Measurements from ENCODE around the gene GP1BB.

DNA sequence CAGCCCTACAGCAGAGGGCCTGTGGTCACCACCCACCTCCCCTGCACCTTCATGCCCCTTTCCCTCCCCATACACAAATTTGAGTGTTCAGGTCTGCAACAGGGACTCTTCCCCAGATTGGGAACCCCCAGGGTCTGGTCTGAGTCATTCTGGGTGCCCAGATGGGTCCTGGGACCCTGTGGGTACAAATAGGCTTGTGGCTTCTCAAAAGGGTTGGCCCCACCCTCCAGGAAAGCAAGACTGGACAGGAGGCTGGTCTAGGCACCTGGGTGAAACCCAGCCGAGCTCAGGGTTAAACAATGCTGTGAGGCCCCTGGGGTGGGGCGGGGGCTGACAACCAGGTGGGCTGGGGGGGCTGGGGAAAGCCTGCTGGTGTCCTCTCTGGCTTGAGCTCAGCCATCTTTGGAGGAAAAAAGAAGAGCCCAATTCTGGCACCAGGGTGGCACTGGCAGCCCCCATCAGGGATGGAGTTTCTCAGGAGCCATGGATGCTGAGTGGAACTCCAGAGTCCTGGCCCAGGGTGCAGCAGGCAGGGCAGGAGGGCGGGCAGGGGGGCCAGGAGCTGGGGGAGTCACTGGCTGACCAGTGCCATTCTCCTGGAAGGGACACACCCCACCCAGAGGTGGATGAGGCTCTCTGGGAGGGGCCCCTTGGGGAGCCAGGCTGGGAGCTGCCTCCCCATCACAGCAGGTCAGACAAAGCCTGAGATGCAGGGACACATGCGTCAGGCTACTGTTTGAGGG, 8.0 kb upstream of the GP1BB start:
- TF ChIP-seq, protein P1, sequence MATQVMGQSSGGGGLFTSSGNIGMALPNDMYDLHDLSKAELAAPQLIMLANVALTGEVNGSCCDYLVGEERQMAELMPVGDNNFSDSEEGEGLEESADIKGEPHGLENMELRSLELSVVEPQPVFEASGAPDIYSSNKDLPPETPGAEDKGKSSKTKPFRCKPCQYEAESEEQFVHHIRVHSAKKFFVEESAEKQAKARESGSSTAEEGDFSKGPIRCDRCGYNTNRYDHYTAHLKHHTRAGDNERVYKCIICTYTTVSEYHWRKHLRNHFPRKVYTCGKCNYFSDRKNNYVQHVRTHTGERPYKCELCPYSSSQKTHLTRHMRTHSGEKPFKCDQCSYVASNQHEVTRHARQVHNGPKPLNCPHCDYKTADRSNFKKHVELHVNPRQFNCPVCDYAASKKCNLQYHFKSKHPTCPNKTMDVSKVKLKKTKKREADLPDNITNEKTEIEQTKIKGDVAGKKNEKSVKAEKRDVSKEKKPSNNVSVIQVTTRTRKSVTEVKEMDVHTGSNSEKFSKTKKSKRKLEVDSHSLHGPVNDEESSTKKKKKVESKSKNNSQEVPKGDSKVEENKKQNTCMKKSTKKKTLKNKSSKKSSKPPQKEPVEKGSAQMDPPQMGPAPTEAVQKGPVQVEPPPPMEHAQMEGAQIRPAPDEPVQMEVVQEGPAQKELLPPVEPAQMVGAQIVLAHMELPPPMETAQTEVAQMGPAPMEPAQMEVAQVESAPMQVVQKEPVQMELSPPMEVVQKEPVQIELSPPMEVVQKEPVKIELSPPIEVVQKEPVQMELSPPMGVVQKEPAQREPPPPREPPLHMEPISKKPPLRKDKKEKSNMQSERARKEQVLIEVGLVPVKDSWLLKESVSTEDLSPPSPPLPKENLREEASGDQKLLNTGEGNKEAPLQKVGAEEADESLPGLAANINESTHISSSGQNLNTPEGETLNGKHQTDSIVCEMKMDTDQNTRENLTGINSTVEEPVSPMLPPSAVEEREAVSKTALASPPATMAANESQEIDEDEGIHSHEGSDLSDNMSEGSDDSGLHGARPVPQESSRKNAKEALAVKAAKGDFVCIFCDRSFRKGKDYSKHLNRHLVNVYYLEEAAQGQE (IDR thresholded peaks at IDR 0.05; ENCODE audit: low read depth), result no peak
- TF ChIP-seq RAD21 (IDR thresholded peaks at IDR 0.05; ENCODE audit: low read depth) (no peak), EP300 (IDR thresholded peaks at IDR 0.05; ENCODE audit: borderline replicate concordance) (no peak), YY1 (IDR thresholded peaks at IDR 0.05; ENCODE audit: low read depth) (no peak), ZBTB7A (IDR thresholded peaks at IDR 0.05; ENCODE audit: low read depth) (no peak; the same call in 1 of the 2 replicates), CEBPB (IDR thresholded peaks at IDR 0.05) (no peak), CREB1 (IDR thresholded peaks at IDR 0.05; ENCODE audit: low read depth) (no peak), MAX (IDR thresholded peaks at IDR 0.05) (no peak), TEAD4 (IDR thresholded peaks at IDR 0.05) (no peak), TAF1 (IDR thresholded peaks at IDR 0.05; ENCODE audit: low read depth) (no peak), EGR1 (IDR thresholded peaks at IDR 0.05) (no peak)
